HT1080 (cell line): ENCODE results near the gene GSTK1. TPM values are rescaled to one million over a fixed set of nuclear protein-coding genes. Genes with fewer than 3 reads are reported as not detected.
"Not testable (repeated sequence)": the region's sequence is repeated elsewhere in the genome, so short reads cannot be mapped to it uniquely, and the experiment has no call there.

Experiments used
- DNase-seq: peaks from one replicate; pipeline ENCODE4 v3.0.0-alpha.2; 2015; ENCODE audit warnings: low read depth
- total RNA-seq: library from RNA; depleted of rRNA; stranded (reverse); fragments of >200 nt; shearing (Covaris generic); gene quantifications from 2 replicates; pipeline ENCODE4 v1.2.3, GENCODE V29; 2014

Gene GSTK1
- total RNA-seq, 1 experiment from 2014 or later, result 91.5 TPM

DNA sequence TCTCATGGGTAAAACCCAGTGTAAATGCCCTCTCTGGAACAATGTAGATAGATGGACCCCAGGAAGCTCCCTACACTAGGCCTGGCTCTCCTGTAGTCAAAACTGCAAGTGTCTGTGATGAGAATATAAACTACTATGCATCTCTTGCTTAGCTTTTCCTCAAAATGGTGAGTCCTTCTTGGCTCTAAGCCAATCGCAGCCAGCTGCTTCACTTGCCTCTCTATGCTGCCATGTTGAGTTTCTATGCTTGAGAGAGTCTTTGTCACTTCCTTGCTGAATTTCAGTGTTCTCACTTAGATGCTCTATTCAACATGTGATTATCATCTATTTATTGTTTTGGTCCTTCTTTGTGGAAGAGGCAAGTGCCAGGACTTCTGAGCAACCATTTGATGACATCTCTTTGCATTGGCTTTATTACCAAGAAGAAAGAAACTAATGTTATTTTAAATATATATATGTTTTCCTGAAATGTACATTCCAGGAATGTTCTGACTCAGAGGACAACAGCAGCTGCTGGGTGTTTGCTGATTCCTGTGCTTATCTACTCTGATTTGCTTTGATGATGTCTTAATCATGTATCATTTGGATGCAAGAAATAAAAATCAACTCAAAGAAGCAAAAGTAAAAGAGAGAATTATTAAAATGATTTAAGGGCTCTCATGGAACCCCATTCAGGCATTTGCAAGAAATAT lies 24.8 kb upstream of the GSTK1 start:
- no peak for DNase-seq

- no peak for DNase-seq
Observed at GRCh38 chr7:143239813-143240212, 23.4 kb upstream of the GSTK1 start.

GRCh38 chr7:143240291-143241168 lies 22.7 kb upstream of the GSTK1 start:
- peak; percentile 65 for DNase-seq

DNA sequence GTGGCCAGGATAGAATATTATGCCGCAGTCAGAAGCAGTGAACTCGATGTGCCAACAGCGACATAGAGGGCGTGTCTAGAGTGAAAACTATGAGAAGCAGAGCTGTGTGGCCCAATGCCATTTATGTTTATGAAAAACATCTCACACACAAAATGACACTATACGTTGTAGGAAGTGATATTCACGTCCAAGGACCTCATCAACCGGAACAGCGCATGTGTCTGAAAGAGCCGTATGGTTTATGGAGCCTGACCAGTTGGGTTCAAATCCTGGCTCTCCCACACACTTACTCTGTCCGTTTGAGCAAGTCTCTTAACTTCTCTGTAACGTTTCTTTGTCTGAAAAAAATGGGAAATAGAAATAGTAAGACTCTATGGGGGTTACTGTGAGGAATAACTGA lies 20.9 kb upstream of the GSTK1 start:
- no peak for DNase-seq

DNA sequence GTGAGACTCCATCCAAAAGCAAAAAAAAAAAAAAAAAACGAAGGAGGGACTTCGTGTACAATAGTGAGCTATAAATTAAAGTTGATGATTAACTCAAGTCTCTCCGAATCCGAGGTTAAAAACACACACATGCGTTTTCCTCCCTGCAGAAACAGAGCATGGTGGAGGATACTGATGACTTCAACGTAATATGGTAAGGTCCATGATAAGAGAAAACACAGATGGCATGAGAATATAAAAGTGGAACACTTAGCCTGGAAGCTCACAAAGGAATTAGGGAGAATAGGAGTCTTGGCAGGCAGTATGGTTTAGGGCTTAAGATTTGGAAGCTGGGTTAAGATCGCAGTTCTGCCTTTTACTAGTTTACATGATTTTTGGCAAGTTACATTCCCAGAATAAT lies 20.1 kb upstream of the GSTK1 start:
- no peak for DNase-seq

DNA sequence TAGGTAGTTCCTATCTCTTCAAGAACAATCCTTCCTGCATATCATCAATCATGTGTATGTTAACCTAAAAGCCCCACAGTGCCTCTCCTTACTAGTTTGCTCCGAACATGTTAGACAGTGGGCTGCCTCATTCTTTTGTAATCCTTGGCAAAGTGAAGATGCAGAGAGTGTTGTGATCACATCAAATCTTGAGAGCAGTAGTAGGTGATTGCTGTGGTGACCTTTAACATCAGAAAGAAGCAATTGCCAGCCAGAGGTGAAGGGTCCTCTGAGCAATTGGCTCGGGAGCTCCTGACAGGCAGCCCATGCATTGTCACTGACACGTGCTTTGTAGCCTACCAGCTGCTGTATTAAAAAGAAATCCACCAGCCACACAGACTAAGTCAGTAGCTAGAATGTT lies 19.6 kb upstream of the GSTK1 start:
- no peak for DNase-seq

DNA sequence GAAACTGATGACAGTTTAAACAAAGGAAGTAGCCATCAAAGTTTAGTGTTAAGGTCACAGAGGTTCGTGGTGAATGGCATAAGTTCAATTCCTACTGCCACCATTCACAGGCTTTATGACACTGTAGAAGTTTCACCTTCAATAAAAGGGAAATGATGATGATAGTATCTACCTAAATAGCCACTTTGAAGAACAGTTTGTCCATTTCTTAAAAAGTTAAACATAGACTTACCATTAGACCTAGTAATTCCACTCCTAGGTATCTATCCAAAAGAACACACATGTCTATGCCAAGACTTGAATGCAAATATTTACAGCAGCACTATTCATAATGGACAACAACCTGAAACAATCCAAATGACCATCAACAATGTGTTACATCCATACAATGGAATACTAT lies 18.9 kb upstream of the GSTK1 start:
- no peak for DNase-seq

DNA sequence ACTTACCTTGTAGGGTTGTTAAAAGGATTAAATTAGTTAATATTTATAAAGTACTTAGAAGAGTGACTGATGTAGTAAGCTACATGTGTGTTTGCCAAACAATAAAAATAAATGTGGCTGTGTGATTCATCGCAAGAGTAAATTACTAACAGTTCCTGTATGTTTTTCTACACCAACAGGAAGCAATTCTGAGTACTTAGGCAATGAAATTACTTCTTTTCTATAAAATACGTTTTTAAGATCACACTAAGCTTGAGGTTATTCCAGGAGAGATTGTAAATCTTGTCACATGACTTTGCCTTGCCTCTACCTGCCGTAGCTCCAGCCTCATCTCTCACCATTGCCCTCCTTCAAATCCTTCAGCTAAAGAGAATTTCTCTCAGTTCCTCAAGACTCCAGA lies 18.1 kb upstream of the GSTK1 start:
- DNase-seq, result no peak

GRCh38 chr7:143247372-143247771 lies 15.9 kb upstream of the GSTK1 start:
- DNase-seq, result no peak

DNA sequence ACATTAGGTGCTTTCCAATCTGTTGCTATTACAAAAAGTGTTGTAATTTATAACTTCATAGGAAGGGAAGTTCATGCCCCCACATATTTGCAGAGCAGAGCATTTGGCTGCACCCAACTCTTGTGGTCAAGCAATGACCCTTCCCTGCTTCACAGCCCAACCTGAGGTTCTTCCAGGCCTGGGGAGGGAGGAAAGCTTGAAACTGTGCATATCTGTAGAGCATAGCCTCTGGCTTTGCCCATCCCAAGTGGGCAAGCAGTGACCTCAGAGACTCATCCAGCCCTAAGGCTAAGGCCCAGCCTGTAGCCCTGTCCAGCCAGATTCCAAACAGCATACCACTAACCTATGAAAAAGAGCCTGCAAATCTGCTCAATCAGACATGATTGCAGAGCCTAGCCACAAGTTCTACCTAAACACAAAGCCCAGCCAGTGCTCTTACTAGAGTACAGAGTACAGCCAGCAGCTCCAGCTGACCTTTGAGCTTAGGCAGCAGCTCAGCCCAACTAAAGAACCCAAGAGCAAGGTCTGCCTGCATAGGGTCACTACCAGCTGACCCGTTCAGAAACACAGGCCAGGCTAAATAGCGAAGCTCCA lies 14.4 kb upstream of the GSTK1 start:
- no peak for DNase-seq

GRCh38 chr7:143250199-143250598 lies 13.0 kb upstream of the GSTK1 start:
- DNase-seq, result no peak

- DNase-seq, result no peak
Observed at GRCh38 chr7:143250822-143251221, 12.4 kb upstream of the GSTK1 start.

DNA sequence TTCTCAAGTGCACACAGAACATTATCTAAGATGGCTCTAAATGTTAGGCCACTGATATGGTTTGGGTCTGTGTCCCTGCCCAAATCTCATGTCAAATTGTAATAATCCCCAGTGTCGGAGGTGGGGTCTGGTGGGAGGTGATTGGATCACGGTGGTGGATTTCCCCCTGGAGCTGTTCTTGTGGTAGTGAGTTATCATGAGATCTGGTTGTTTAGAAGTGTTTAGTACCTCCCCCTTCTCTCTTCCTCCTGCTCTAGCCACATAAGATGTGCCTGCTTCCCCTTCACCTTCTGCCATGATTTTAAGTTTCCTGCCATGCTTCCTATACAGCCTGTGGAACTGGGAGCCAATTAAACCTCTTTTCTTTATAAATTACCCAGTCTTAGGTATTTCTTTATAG lies 11.2 kb upstream of the GSTK1 start:
- no peak for DNase-seq

- DNase-seq, result no peak
Observed at GRCh38 chr7:143255564-143255963, 7.7 kb upstream of the GSTK1 start.

GRCh38 chr7:143256325-143256724 lies 6.9 kb upstream of the GSTK1 start:
- DNase-seq, result no peak

- DNase-seq, result no peak
Observed at GRCh38 chr7:143256932-143257331, 6.3 kb upstream of the GSTK1 start.

DNA sequence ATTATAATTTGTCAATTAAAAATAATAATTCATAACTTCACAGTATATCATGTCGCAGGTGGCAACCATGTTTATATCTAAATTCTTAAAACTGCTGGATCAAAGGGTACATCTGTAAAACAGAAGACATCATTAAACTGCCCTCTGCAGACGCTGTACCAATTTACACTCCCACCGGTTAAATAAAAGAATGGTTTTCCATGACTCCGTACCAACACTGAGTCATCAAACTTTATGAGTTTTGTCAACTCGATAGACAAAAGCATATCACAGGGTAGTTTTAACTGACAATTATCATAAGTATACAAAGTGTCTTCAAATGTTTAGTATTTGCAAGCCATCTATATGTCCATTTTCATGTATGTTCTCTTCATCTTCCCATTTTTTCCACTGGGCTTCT lies 5.7 kb upstream of the GSTK1 start:
- peak; percentile 25 for DNase-seq

DNA sequence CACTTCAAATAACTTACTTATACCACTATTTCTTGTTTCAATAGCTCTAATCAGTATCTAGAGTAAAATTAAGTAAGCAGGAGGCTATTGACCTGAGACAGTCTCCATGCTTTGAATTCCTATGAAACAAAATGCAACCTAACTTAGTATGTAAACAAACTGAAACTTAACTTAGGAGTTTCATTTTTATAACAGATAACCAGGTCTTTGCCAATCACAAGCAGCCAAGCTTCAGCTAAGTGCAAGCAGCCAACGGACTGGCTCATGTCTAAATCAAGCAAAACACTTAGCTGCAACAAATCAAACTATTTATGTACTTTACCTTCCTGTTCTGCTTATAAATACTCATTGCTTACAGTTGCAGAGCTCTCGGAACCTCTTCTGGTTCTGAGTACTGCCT lies 4.4 kb upstream of the GSTK1 start:
- DNase-seq, result no peak

DNA sequence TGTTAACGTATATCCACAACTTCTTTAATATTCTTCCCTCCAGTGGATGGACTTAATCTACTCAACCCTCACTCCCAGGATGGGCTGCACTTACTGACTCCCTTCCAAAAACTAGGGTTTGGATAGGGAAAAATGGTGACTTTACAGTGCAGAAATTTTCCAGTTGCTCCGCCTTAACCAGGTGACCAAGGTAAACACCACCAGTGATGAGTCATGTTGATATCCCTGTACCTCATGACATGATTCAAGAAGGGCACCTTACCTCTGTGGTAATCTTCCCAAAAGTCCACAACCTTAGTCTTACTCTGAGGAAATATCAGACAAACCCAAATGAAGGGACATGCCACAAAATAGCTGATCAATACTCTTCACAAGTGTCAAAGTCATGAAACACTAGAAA lies 3.5 kb upstream of the GSTK1 start:
- no peak for DNase-seq

- DNase-seq, result no peak
Observed at GRCh38 chr7:143261901-143262300, 1.3 kb upstream of the GSTK1 start.

GRCh38 chr7:143264196-143264568 lies 941 bp downstream of the GSTK1 start:
- DNase-seq, result not testable (repeated sequence)

GRCh38 chr7:143265017-143265693 lies 1.9 kb downstream of the GSTK1 start:
- no peak for DNase-seq
